ENCODE measurements around the gene ZNF710.

The ZNF710 gene

GRCh38 chr15:90042356-90042755, 41.2 kb downstream of the ZNF710 start:
- no peak for DNase-seq

- DNase-seq: no peak
Measured at GRCh38 chr15:90042766-90043529, 41.8 kb downstream of the ZNF710 start.

- DNase-seq: no peak
Measured at GRCh38 chr15:90043530-90044010, 42.4 kb downstream of the ZNF710 start.

- DNase-seq: no peak
Measured at GRCh38 chr15:90044191-90044590, 43.1 kb downstream of the ZNF710 start.

GRCh38 chr15:90044916-90045371, 43.8 kb downstream of the ZNF710 start:
- no peak for DNase-seq

GRCh38 chr15:90046289-90046688, 45.2 kb downstream of the ZNF710 start:
- no peak for DNase-seq

GRCh38 chr15:90046911-90047392, 45.8 kb downstream of the ZNF710 start:
- DNase-seq: no peak

GRCh38 chr15:90047956-90048575, 46.9 kb downstream of the ZNF710 start:
- no peak for DNase-seq

- DNase-seq: no peak
Measured at GRCh38 chr15:90049030-90049429, 47.9 kb downstream of the ZNF710 start.

- no peak for DNase-seq
Measured at GRCh38 chr15:90049666-90050604, 48.8 kb downstream of the ZNF710 start.

- DNase-seq: no peak
Measured at GRCh38 chr15:90051874-90052273, 50.8 kb downstream of the ZNF710 start.

- DNase-seq: no peak
Measured at GRCh38 chr15:90053685-90054466, 52.8 kb downstream of the ZNF710 start.

GRCh38 chr15:90054618-90055097, 53.5 kb downstream of the ZNF710 start:
- no peak for DNase-seq

GRCh38 chr15:90055182-90055581, 54.1 kb downstream of the ZNF710 start:
- DNase-seq: no peak

GRCh38 chr15:90056529-90056928, 55.4 kb downstream of the ZNF710 start:
- DNase-seq: no peak

GRCh38 chr15:90058308-90058707, 57.2 kb downstream of the ZNF710 start:
- no peak for DNase-seq

GRCh38 chr15:90058775-90059174, 57.7 kb downstream of the ZNF710 start:
- no peak for DNase-seq

- DNase-seq: peak; percentile 80
Measured at GRCh38 chr15:90059208-90059985, 58.3 kb downstream of the ZNF710 start.

GRCh38 chr15:90060797-90061196, 59.7 kb downstream of the ZNF710 start:
- DNase-seq: no peak

GRCh38 chr15:90062023-90062442, 60.9 kb downstream of the ZNF710 start:
- peak; percentile 57 for DNase-seq

- peak; percentile 42 for DNase-seq
Measured at GRCh38 chr15:90062462-90062932, 61.4 kb downstream of the ZNF710 start.

All from CD4-positive, alpha-beta T cell treated with Interleukin-21 for 1 hour (primary cell).